GM12878 (cell line): Measurements from ENCODE around the gene ACD.

ENCODE experiments used
- EP300 ChIP-seq, 2 experiments: fragments of 150-350 bp in 1 of 2; IDR thresholded peaks; 2 replicates each; pipeline ENCODE4 v1.6.1; 2011 to 2012; ENCODE audit warnings: low read depth in 2 of 2, low read length in 2 of 2, borderline replicate concordance in 1 of 2, improper control_type of control experiment in 1 of 2, inconsistent platforms in 1 of 2; ENCODE audit not compliant: control insufficient read depth in 1 of 2
- NFIC ChIP-seq: IDR thresholded peaks from 2 replicates; pipeline ENCODE4 v1.6.1; 2012; ENCODE audit warnings: low read depth, mild to moderate bottlenecking, inconsistent platforms, low read length, moderate library complexity
- NRF1 ChIP-seq: conservative IDR thresholded peaks from 2 replicates; pipeline ENCODE4 v1.6.1; 2011; ENCODE audit warnings: mild to moderate bottlenecking, low read depth, low read length, improper control_type of control experiment
- POLR2A ChIP-seq: IDR thresholded peaks from 2 replicates; pipeline ENCODE4 v1.6.1; 2011; ENCODE audit warnings: low read depth, mild to moderate bottlenecking, low read length
- POLR2AphosphoS2 ChIP-seq: IDR thresholded peaks from 2 replicates; pipeline ENCODE4 v1.6.1; 2011; ENCODE audit warnings: low read depth, mild to moderate bottlenecking, low read length, improper control_type of control experiment, moderate library complexity
- POLR2AphosphoS5 ChIP-seq: IDR thresholded peaks from 2 replicates; pipeline ENCODE4 v1.6.1; 2011; ENCODE audit warnings: mild to moderate bottlenecking, low read length, inconsistent platforms
- RAD21 ChIP-seq: IDR thresholded peaks from 2 replicates; pipeline ENCODE4 v1.6.1; 2011; ENCODE audit warnings: mild to moderate bottlenecking, low read depth, low read length, moderate library complexity; ENCODE audit not compliant: insufficient read depth
- SMAD1 ChIP-seq: fragments of 450-650 bp; IDR thresholded peaks from 2 replicates; pipeline ENCODE4 v1.6.1; 2018; ENCODE audit warnings: mild to moderate bottlenecking, low read depth; ENCODE audit not compliant: partially characterized antibody
- TCF3 ChIP-seq: IDR thresholded peaks from 2 replicates; pipeline ENCODE4 v1.6.1; 2012; ENCODE audit warnings: low read depth, mild to moderate bottlenecking, low read length, borderline replicate concordance; ENCODE audit not compliant: insufficient read depth
- ZBTB11 ChIP-seq: fragments of 450-650 bp; formaldehyde crosslinking; IDR thresholded peaks from 2 replicates; pipeline ENCODE4 v1.5.0; 2022; ENCODE audit warnings: mild to moderate bottlenecking, missing genetic modification characterization
- ZNF274 ChIP-seq: IDR thresholded peaks from one replicate; pipeline ENCODE4 v1.8.0; 2011; ENCODE audit not compliant: insufficient read length, insufficient read depth
- ZNF384 ChIP-seq: IDR thresholded peaks from 2 replicates; pipeline ENCODE4 v1.6.1; 2012; ENCODE audit warnings: low read depth, mild to moderate bottlenecking, low read length, improper control_type of control experiment, borderline replicate concordance
- TF ChIP-seq, protein P1 (sequence below): IDR thresholded peaks from 2 replicates; pipeline ENCODE4 v1.6.1; 2011; ENCODE audit warnings: low read depth, low read length, improper control_type of control experiment, borderline replicate concordance
- TF ChIP-seq, protein P2 (sequence below), 3 experiments: IDR thresholded peaks in 2 of 3; conservative IDR thresholded peaks in 1 of 3; 2 replicates each; pipeline ENCODE4 v1.5.1; 2011; ENCODE audit warnings: low read depth in 3 of 3, low read length in 3 of 3, mild to moderate bottlenecking in 3 of 3, control low read depth in 2 of 3, moderate library complexity in 2 of 3, inconsistent platforms in 1 of 3, mixed read lengths in 1 of 3; ENCODE audit not compliant: control insufficient read depth in 2 of 3, insufficient read depth in 1 of 3; ENCODE audit errors: extremely low read depth in 1 of 3

DNA sequence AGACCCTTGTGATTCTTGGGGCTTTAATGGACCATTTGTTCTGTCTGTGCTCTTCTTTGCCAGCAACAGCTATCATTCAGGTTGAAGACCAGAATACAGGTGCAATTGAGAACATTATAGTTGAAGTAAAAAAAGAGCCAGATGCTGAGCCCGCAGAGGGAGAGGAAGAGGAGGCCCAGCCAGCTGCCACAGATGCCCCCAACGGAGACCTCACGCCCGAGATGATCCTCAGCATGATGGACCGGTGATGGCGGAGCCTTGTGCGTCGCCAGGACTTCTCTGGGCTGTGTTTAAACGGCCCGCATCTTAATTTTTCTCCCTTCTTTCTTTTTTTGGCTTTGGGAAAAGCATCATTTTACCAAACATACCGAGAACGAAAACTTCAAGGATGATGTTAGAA is 22.4 kb downstream of the ACD start:
- TF ChIP-seq POLR2AphosphoS5 (no peak), RAD21 (no peak), ZBTB11 (CRISPR knock-in tag) (no peak), POLR2A (no peak), NRF1 (no peak), SMAD1 (no peak), POLR2AphosphoS2 (no peak), NFIC (no peak), ZNF274 (no peak), ZNF384 (no peak), TCF3 (no peak), EP300 (IDR thresholded peaks at IDR 0.05; ENCODE audit: borderline replicate concordance in 1 of 2, control insufficient read depth in 1 of 2, low read depth in 2 of 2, low read length in 2 of 2) (no peak)
- TF ChIP-seq, protein P1, sequence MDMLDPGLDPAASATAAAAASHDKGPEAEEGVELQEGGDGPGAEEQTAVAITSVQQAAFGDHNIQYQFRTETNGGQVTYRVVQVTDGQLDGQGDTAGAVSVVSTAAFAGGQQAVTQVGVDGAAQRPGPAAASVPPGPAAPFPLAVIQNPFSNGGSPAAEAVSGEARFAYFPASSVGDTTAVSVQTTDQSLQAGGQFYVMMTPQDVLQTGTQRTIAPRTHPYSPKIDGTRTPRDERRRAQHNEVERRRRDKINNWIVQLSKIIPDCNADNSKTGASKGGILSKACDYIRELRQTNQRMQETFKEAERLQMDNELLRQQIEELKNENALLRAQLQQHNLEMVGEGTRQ: no peak
- TF ChIP-seq, protein P2, sequence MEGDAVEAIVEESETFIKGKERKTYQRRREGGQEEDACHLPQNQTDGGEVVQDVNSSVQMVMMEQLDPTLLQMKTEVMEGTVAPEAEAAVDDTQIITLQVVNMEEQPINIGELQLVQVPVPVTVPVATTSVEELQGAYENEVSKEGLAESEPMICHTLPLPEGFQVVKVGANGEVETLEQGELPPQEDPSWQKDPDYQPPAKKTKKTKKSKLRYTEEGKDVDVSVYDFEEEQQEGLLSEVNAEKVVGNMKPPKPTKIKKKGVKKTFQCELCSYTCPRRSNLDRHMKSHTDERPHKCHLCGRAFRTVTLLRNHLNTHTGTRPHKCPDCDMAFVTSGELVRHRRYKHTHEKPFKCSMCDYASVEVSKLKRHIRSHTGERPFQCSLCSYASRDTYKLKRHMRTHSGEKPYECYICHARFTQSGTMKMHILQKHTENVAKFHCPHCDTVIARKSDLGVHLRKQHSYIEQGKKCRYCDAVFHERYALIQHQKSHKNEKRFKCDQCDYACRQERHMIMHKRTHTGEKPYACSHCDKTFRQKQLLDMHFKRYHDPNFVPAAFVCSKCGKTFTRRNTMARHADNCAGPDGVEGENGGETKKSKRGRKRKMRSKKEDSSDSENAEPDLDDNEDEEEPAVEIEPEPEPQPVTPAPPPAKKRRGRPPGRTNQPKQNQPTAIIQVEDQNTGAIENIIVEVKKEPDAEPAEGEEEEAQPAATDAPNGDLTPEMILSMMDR (IDR thresholded peaks at IDR 0.05 in 2 of 3, conservative IDR thresholded peaks at IDR 0.05 in 1 of 3; ENCODE audit: control insufficient read depth in 2 of 3, extremely low read depth in 1 of 3, insufficient read depth in 1 of 3, low read depth in 3 of 3, low read length in 3 of 3): no peak
